Mesothelial cell of epicardium (in vitro differentiated cells): ENCODE data around the gene C1orf87. TPM values are rescaled to one million over a fixed set of nuclear protein-coding genes. Genes with fewer than 3 reads are reported as not detected.
"Not testable (repeated sequence)": the region's sequence is repeated elsewhere in the genome, so short reads cannot be mapped to it uniquely, and the experiment has no call there.

Experiments used
- DNase-seq, 2 experiments: peaks; one replicate each; pipeline ENCODE4 v3.0.0; 2021; ENCODE audit warnings: low spot score in 2 of 2; ENCODE audit not compliant: unreplicated experiment in 2 of 2
- H3K27ac Mint-ChIP-seq: 2 replicates; pipeline ENCODE4 v1.8.0; 2021; ENCODE audit warnings: mixed read lengths
- H3K27me3 Mint-ChIP-seq: 2 replicates; pipeline ENCODE4 v1.8.0; 2021; ENCODE audit warnings: low read depth, mixed read lengths
- H3K36me3 Mint-ChIP-seq: 2 replicates; pipeline ENCODE4 v1.8.0; 2021; ENCODE audit warnings: mixed read lengths
- H3K4me1 Mint-ChIP-seq: 2 replicates; pipeline ENCODE4 v1.8.0; 2021; ENCODE audit warnings: mixed read lengths
- H3K4me3 Mint-ChIP-seq: 2 replicates; pipeline ENCODE4 v1.8.0; 2021; ENCODE audit warnings: mild to moderate bottlenecking, moderate library complexity, mixed read lengths
- H3K9me3 Mint-ChIP-seq: 2 replicates; pipeline ENCODE4 v1.8.0; 2021; ENCODE audit warnings: mixed read lengths
- CTCF ChIP-seq: fragments of 200-600 bp; sonication (generic); IDR thresholded peaks from one replicate; pipeline ENCODE4 v1.5.0; 2021; ENCODE audit warnings: antibody characterized with exemption; ENCODE audit not compliant: unreplicated experiment
- total RNA-seq: library from RNA; stranded (reverse); gene quantifications from 3 replicates; pipeline ENCODE4 v1.2.1, GENCODE V29; 2021

C1orf87 gene
- total RNA-seq, 1 donor from 2014 or later = not detected

GRCh38 chr1:59976194-59977074 lies 97.1 kb downstream of the C1orf87 start:
- peak; percentile 38 to 84 for DNase-seq

GRCh38 chr1:59973719-59974118 lies 99.9 kb downstream of the C1orf87 start:
- H3K36me3 Mint-ChIP-seq = no peaks in the 10 kb centered on the region
- no peak for TF ChIP-seq CTCF
- no peak overlapping the region for H3K27ac Mint-ChIP-seq
- H3K27me3 Mint-ChIP-seq = peaks cover 34% of the 10 kb centered on the region
- DNase-seq = no peak
- H3K4me3 Mint-ChIP-seq = no peak overlapping the region
- peaks cover 16% of the 10 kb centered on the region for H3K4me1 Mint-ChIP-seq
- H3K9me3 Mint-ChIP-seq = no peaks in the 10 kb centered on the region

More at GRCh38 chr1:59976194-59977074, 97.1 kb downstream of the C1orf87 start:
- Mint-ChIP-seq H3K9me3 (no peaks in the 10 kb centered on the region), H3K27ac (no peak overlapping the region), H3K4me1 (peaks cover 12% of the 10 kb centered on the region), H3K27me3 (peaks cover 40% of the 10 kb centered on the region), H3K4me3 (peak overlapping the region; percentile 25), H3K36me3 (no peaks in the 10 kb centered on the region)
- peak; percentile 89 for TF ChIP-seq CTCF

GRCh38 chr1:59972216-59972927 lies 101.2 kb downstream of the C1orf87 start:
- no peak for TF ChIP-seq CTCF
- DNase-seq = no peak
- no peak overlapping the region for H3K4me3 Mint-ChIP-seq
- H3K36me3 Mint-ChIP-seq = no peaks in the 10 kb centered on the region
- H3K27me3 Mint-ChIP-seq = peaks cover 37% of the 10 kb centered on the region
- no peak overlapping the region for H3K27ac Mint-ChIP-seq
- H3K9me3 Mint-ChIP-seq = no peaks in the 10 kb centered on the region
- peaks cover 24% of the 10 kb centered on the region for H3K4me1 Mint-ChIP-seq

- peak; percentile 95 for TF ChIP-seq CTCF
- H3K9me3 Mint-ChIP-seq = no peaks in the 10 kb centered on the region
- H3K4me3 Mint-ChIP-seq = peak overlapping the region; percentile 13
- peaks cover 25% of the 10 kb centered on the region for H3K4me1 Mint-ChIP-seq
- H3K27me3 Mint-ChIP-seq = peaks cover 37% of the 10 kb centered on the region
- H3K27ac Mint-ChIP-seq = no peak overlapping the region
- peak; percentile 64 to 87 for DNase-seq
- H3K36me3 Mint-ChIP-seq = no peaks in the 10 kb centered on the region
Measured at GRCh38 chr1:59971464-59971911, 102.1 kb downstream of the C1orf87 start.

- Mint-ChIP-seq H3K4me1 (peaks cover 21% of the 10 kb centered on the region), H3K27me3 (peaks cover 29% of the 10 kb centered on the region)
- not testable (repeated sequence) for H3K27ac Mint-ChIP-seq, H3K4me3 Mint-ChIP-seq, DNase-seq, H3K9me3 Mint-ChIP-seq, H3K36me3 Mint-ChIP-seq
Measured at GRCh38 chr1:59969542-59970175, 103.9 kb downstream of the C1orf87 start.

- H3K27ac Mint-ChIP-seq, DNase-seq, H3K36me3 Mint-ChIP-seq, H3K4me3 Mint-ChIP-seq, H3K9me3 Mint-ChIP-seq: not testable (repeated sequence)
- Mint-ChIP-seq H3K27me3 (peaks cover 21% of the 10 kb centered on the region), H3K4me1 (peaks cover 21% of the 10 kb centered on the region)
Measured at GRCh38 chr1:59968746-59969145, 104.8 kb downstream of the C1orf87 start.
